K562 (cell line): ENCODE measurements around the gene RPTOR. TPM values are rescaled to one million over a fixed set of nuclear protein-coding genes. Genes with fewer than 3 reads are reported as not detected.

ENCODE experiments used
- BACH1 ChIP-seq: fragments of 200-800 bp; sonication (Bioruptor generic); IDR thresholded peaks from 2 replicates; pipeline ENCODE4 v1.6.1; 2016; ENCODE audit warnings: missing genetic modification characterization, missing compliant biosample characterization
- CBX5 ChIP-seq: IDR thresholded peaks from 2 replicates; pipeline ENCODE4 v1.6.1; 2014; ENCODE audit warnings: low read depth, borderline replicate concordance
- E2F4 ChIP-seq: sonication (generic); formaldehyde crosslinking; IDR thresholded peaks from 2 replicates; pipeline ENCODE4 v1.8.0; 2022; ENCODE audit warnings: mild to moderate bottlenecking, low read depth, missing genetic modification reagents
- HDAC1 ChIP-seq, 2 experiments: fragments of 450-650 bp; IDR thresholded peaks; 2 replicates each; pipeline ENCODE4 v1.6.1; 2016 to 2017; ENCODE audit warnings: inconsistent platforms in 1 of 2, mild to moderate bottlenecking in 1 of 2, moderate library complexity in 1 of 2
- IRF2 ChIP-seq: sonication (generic); formaldehyde crosslinking; IDR thresholded peaks from 2 replicates; pipeline ENCODE4 v1.8.1; 2022; ENCODE audit warnings: mild to moderate bottlenecking, missing genetic modification reagents
- KAT8 ChIP-seq: fragments of 450-650 bp; IDR thresholded peaks from 2 replicates; pipeline ENCODE4 v1.6.1; 2016; ENCODE audit warnings: low read depth, mild to moderate bottlenecking
- LARP7 ChIP-seq: fragments of 450-650 bp; IDR thresholded peaks from 2 replicates; pipeline ENCODE4 v1.6.1; 2016
- LEF1 ChIP-seq: fragments of 450-650 bp; IDR thresholded peaks from 2 replicates; pipeline ENCODE4 v1.6.1; 2016; ENCODE audit warnings: mild to moderate bottlenecking
- MAFF ChIP-seq: IDR thresholded peaks from 2 replicates; pipeline ENCODE4 v1.6.1; 2012; ENCODE audit warnings: low read length, improper control_type of control experiment
- MYNN ChIP-seq, 2 experiments: sonication (generic); formaldehyde crosslinking in 1 of 2; IDR thresholded peaks; 2 replicates each; pipeline versions ENCODE4 v1.5.0 to v1.6.1; 2016 to 2020; ENCODE audit warnings: antibody characterized with exemption in 1 of 2, missing genetic modification reagents in 1 of 2
- NKRF ChIP-seq: fragments of 450-650 bp; IDR thresholded peaks from 2 replicates; pipeline ENCODE4 v1.6.1; 2016; ENCODE audit warnings: borderline replicate concordance
- NR3C1 ChIP-seq: sonication (generic); formaldehyde crosslinking; IDR thresholded peaks from 2 replicates; pipeline ENCODE4 v1.8.1; 2022; ENCODE audit warnings: missing genetic modification reagents
- PKNOX1 ChIP-seq: fragments of 450-650 bp; IDR thresholded peaks from 2 replicates; pipeline ENCODE4 v1.6.1; 2016
- RBM25 ChIP-seq: fragments of 200-400 bp; formaldehyde crosslinking; IDR thresholded peaks from 2 replicates; pipeline ENCODE4 v1.6.1; 2018; ENCODE audit warnings: low read length, low read depth, moderate library complexity; ENCODE audit not compliant: severe bottlenecking
- THAP12 ChIP-seq: fragments of 250-450 bp; sonication (Bioruptor Pico); IDR thresholded peaks from 2 replicates; pipeline ENCODE4 v1.9.0; 2021; ENCODE audit warnings: mild to moderate bottlenecking, inconsistent platforms
- THRB ChIP-seq: fragments of 450-650 bp; formaldehyde crosslinking; conservative IDR thresholded peaks from 2 replicates; pipeline ENCODE4 v1.4.0; 2022; ENCODE audit warnings: mild to moderate bottlenecking, missing genetic modification characterization
- ZNF217 ChIP-seq: sonication (generic); formaldehyde crosslinking; IDR thresholded peaks from 2 replicates; pipeline ENCODE4 v1.8.0; 2022; ENCODE audit warnings: mild to moderate bottlenecking, missing genetic modification reagents
- ZNF280B ChIP-seq: fragments of 250-450 bp; sonication (Bioruptor Pico); IDR thresholded peaks from 2 replicates; pipeline ENCODE4 v1.5.1; 2021; ENCODE audit warnings: mild to moderate bottlenecking
- ZNF75A ChIP-seq: fragments of 450-650 bp; formaldehyde crosslinking; IDR thresholded peaks from 2 replicates; pipeline ENCODE4 v1.4.0; 2020; ENCODE audit warnings: mild to moderate bottlenecking
- polyA plus RNA-seq, 8 experiments: library from polyadenylated mRNA; depleted of rRNA in 4 of 8; stranded (reverse) in 5 of 8; unstranded in 3 of 8; fragments of >200 nt; fragmentation: Nextera tagmentation in 2 of 8; fragmentation: Illumina TruSeq in 1 of 8; extraction: Ambion mirVana in 2 of 8; extraction: Trizol in 1 of 8; gene quantifications; 2 replicates each; pipeline versions ENCODE4 v1.2.1 to v1.2.3, GENCODE V29; 2011 to 2014; ENCODE audit warnings: inconsistent platforms in 1 of 8, missing spikeins in 1 of 8
- total RNA-seq, 7 experiments: library from RNA; depleted of rRNA in 6 of 7; stranded (reverse); fragments of >200 nt in 6 of 7; fragmentation: Illumina TruSeq in 2 of 7; extraction: Trizol in 2 of 7; gene quantifications; 2 replicates each; pipeline versions ENCODE4 v1.2.1 to v1.2.3, GENCODE V29; 2011 to 2021; ENCODE audit warnings: low replicate concordance in 1 of 7

Gene RPTOR
- total and polyA plus RNA-seq, 9 of the 15 experiments (the other 6 are each of a cell fraction or from before 2014, with no cell fraction given), result 0.24 to 54.1 (median 10.2) TPM

- TF ChIP-seq ZNF75A (CRISPR knock-in tag), result no peak
- TF ChIP-seq MYNN (IDR thresholded peaks at IDR 0.05), result peak; percentile 77
- TF ChIP-seq MYNN (CRISPR knock-in tag; IDR thresholded peaks at IDR 0.05), result no peak
- no peak for TF ChIP-seq ZNF280B (CRISPR knock-in tag)
- 0 out of 4 replicates have a peak, but pooled peaks of 1 of the 2 experiments have one; percentile 52 for TF ChIP-seq HDAC1 (IDR thresholded peaks at IDR 0.05)
- TF ChIP-seq RBM25, result no peak
- no peak for TF ChIP-seq E2F4 (CRISPR knock-in tag)
- no peak for TF ChIP-seq LARP7
- peak; percentile 37 for TF ChIP-seq PKNOX1
- 0 out of 2 replicates have a peak, but pooled peaks have one; percentile 34 for TF ChIP-seq NKRF
- no peak for TF ChIP-seq THRB
- TF ChIP-seq LEF1, result 0 out of 2 replicates have a peak, but pooled peaks have one; percentile 44
- TF ChIP-seq ZNF217 (CRISPR knock-in tag), result no peak
- TF ChIP-seq IRF2, result no peak
- peak; percentile 84; the same call in 1 of the 2 replicates for TF ChIP-seq KAT8
- TF ChIP-seq CBX5, result no peak
- TF ChIP-seq NR3C1 (CRISPR knock-in tag), result no peak
- TF ChIP-seq BACH1 (tag), result peak; percentile 72; the same call in 1 of the 2 replicates
- peak; percentile 41; the same call in 1 of the 2 replicates for TF ChIP-seq THAP12 (CRISPR knock-in tag)
- peak; percentile 74 for TF ChIP-seq MAFF
These were observed 288.4 kb downstream of the RPTOR start (continued) for GRCh38 chr17:80832888-80833583.
